Measurements from ENCODE around the gene CAPS2. TPM values are rescaled to one million over a fixed set of nuclear protein-coding genes. Genes with fewer than 3 reads are reported as not detected.

CAPS2 gene
- total and polyA plus RNA-seq, 9 of the 15 experiments (the other 6 are each of a cell fraction or from before 2014, with no cell fraction given) = 0.10 to 0.82 (median 0.47) TPM; not detected in 1

DNA sequence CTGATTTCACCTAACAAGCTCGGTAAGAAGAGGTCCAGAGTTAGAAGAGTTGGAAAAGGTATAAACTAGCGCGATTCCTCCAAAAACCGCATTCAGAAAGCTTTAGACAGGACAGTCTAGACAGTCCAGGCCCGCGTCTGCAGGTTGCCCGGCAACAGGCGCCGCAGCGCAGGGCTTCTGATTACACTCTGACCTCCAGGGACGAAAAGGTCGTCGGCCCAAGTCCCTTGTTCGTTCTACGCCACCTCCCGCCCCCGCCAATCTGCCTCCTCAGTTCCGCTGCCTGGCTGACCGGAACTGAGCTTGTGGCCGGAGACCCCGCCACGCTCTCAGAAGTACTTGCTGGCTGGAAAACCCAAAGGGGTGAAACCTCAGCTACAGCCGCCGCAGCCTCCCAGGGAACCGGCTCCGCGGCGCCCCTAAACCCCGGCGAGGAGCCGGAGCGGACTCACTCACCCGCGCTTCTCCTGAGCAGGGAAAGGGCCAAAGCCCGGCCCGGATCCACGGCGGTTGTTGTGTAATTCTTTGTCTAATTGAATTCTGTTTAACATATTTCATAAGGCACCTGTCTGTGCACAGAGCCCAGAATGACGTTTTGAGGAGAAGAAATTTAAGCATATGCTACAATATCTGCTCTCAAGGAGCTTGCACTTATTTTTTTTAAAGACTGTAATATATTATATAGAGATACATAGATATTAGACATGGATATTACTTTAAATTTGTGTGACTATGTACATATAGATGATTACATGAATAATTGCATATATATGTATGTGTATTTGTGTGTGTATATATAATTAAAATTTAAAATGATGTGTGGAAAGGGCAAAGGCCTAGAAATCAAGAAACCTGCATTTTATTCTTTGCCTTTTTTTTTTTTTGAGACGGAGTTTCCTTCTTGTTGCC lies at the start of gene CAPS2 (continued):
- TF ChIP-seq, protein P1, sequence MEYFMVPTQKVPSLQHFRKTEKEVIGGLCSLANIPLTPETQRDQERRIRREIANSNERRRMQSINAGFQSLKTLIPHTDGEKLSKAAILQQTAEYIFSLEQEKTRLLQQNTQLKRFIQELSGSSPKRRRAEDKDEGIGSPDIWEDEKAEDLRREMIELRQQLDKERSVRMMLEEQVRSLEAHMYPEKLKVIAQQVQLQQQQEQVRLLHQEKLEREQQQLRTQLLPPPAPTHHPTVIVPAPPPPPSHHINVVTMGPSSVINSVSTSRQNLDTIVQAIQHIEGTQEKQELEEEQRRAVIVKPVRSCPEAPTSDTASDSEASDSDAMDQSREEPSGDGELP (CRISPR knock-in tag; IDR thresholded peaks at IDR 0.05; ENCODE audit: borderline replicate concordance) = peak; percentile 82
- TF ChIP-seq RB1 (IDR thresholded peaks at IDR 0.05; ENCODE audit: low read depth) (peak; percentile 75), TAF7 (tag; IDR thresholded peaks at IDR 0.05) (no peak), TAF9B (IDR thresholded peaks at IDR 0.05; ENCODE audit: partially characterized antibody) (no peak), HEY1 (CRISPR knock-in tag; IDR thresholded peaks at IDR 0.05; ENCODE audit: borderline replicate concordance) (no peak), POLR2AphosphoS5 (IDR thresholded peaks at IDR 0.05; ENCODE audit: control insufficient read depth, insufficient read depth, low read depth, low read length) (no peak), HNRNPK (IDR thresholded peaks at IDR 0.05; ENCODE audit: low read depth, low read length, poor library complexity, severe bottlenecking) (no peak), ZNF197 (CRISPR knock-in tag; IDR thresholded peaks at IDR 0.05; ENCODE audit: low read depth) (0 out of 2 replicates have a peak, but pooled peaks have one; percentile 28), ERF (CRISPR knock-in tag; IDR thresholded peaks at IDR 0.05) (no peak)
- TF ChIP-seq, protein P2, sequence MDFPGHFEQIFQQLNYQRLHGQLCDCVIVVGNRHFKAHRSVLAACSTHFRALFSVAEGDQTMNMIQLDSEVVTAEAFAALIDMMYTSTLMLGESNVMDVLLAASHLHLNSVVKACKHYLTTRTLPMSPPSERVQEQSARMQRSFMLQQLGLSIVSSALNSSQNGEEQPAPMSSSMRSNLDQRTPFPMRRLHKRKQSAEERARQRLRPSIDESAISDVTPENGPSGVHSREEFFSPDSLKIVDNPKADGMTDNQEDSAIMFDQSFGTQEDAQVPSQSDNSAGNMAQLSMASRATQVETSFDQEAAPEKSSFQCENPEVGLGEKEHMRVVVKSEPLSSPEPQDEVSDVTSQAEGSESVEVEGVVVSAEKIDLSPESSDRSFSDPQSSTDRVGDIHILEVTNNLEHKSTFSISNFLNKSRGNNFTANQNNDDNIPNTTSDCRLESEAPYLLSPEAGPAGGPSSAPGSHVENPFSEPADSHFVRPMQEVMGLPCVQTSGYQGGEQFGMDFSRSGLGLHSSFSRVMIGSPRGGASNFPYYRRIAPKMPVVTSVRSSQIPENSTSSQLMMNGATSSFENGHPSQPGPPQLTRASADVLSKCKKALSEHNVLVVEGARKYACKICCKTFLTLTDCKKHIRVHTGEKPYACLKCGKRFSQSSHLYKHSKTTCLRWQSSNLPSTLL (IDR thresholded peaks at IDR 0.05) = no peak
- TF ChIP-seq, protein P3, sequence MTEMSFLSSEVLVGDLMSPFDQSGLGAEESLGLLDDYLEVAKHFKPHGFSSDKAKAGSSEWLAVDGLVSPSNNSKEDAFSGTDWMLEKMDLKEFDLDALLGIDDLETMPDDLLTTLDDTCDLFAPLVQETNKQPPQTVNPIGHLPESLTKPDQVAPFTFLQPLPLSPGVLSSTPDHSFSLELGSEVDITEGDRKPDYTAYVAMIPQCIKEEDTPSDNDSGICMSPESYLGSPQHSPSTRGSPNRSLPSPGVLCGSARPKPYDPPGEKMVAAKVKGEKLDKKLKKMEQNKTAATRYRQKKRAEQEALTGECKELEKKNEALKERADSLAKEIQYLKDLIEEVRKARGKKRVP (CRISPR knock-in tag; IDR thresholded peaks at IDR 0.05) = no peak
- TF ChIP-seq, protein P4, sequence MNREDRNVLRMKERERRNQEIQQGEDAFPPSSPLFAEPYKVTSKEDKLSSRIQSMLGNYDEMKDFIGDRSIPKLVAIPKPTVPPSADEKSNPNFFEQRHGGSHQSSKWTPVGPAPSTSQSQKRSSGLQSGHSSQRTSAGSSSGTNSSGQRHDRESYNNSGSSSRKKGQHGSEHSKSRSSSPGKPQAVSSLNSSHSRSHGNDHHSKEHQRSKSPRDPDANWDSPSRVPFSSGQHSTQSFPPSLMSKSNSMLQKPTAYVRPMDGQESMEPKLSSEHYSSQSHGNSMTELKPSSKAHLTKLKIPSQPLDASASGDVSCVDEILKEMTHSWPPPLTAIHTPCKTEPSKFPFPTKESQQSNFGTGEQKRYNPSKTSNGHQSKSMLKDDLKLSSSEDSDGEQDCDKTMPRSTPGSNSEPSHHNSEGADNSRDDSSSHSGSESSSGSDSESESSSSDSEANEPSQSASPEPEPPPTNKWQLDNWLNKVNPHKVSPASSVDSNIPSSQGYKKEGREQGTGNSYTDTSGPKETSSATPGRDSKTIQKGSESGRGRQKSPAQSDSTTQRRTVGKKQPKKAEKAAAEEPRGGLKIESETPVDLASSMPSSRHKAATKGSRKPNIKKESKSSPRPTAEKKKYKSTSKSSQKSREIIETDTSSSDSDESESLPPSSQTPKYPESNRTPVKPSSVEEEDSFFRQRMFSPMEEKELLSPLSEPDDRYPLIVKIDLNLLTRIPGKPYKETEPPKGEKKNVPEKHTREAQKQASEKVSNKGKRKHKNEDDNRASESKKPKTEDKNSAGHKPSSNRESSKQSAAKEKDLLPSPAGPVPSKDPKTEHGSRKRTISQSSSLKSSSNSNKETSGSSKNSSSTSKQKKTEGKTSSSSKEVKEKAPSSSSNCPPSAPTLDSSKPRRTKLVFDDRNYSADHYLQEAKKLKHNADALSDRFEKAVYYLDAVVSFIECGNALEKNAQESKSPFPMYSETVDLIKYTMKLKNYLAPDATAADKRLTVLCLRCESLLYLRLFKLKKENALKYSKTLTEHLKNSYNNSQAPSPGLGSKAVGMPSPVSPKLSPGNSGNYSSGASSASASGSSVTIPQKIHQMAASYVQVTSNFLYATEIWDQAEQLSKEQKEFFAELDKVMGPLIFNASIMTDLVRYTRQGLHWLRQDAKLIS (CRISPR knock-in tag; IDR thresholded peaks at IDR 0.05) = peak; percentile 37; the same call in 1 of the 2 replicates
